H1 (cell line): ENCODE results near the gene KCNQ2. TPM values are rescaled to one million over a fixed set of nuclear protein-coding genes. Genes with fewer than 3 reads are reported as not detected.

Experiments used
- CTCF ChIA-PET: fragments of 300-600 bp; sonication (Branson Sonifier 250); formaldehyde crosslinking; loops from one replicate; lab custom pipeline; 2021; ENCODE audit not compliant: partially characterized antibody; lab: Charles Lee
- POLR2A ChIA-PET: fragments of 300-600 bp; sonication (Branson Sonifier 250); formaldehyde crosslinking; loops from one replicate; lab custom pipeline; 2021; ENCODE audit warnings: inconsistent platforms; ENCODE audit not compliant: partially characterized antibody; lab: Charles Lee
- DNase-seq, 2 experiments: peaks; one replicate each; pipeline versions ENCODE4 v3.0.0 to v3.0.0-alpha.2; 2010 to 2022; ENCODE audit warnings: low spot score in 2 of 2, low read depth in 1 of 2, mixed read lengths in 1 of 2
- FAIRE-seq: peaks from 2 replicates; lab custom pipeline; 2011; peaks lifted over from hg19 to GRCh38; lab: Jason Lieb, UNC
- H2AFZ ChIP-seq: 2 replicates; pipeline ENCODE4 v1.8.1; 2012; ENCODE audit warnings: low read length, inconsistent platforms
- H2AK5ac ChIP-seq: 2 replicates; pipeline ENCODE4 v1.6.1; 2013; ENCODE audit warnings: low read depth, low read length
- H2BK120ac ChIP-seq: replicated peaks from 2 replicates; pipeline ENCODE3; 2013; ENCODE audit warnings: low read depth, low read length, inconsistent platforms
- H2BK12ac ChIP-seq: 2 replicates; pipeline ENCODE4 v1.6.1; 2013; ENCODE audit warnings: low read depth, low read length
- H2BK15ac ChIP-seq: 2 replicates; pipeline ENCODE4 v1.6.1; 2013; ENCODE audit warnings: low read length
- H2BK20ac ChIP-seq: 2 replicates; pipeline ENCODE4 v1.6.1; 2013; ENCODE audit warnings: low read length
- H2BK5ac ChIP-seq: 2 replicates; pipeline ENCODE4 v1.6.1; 2013; ENCODE audit warnings: low read depth, low read length
- H3K14ac ChIP-seq: 2 replicates; pipeline ENCODE4 v1.6.1; 2013; ENCODE audit warnings: inconsistent platforms; ENCODE audit not compliant: insufficient read length
- H3K18ac ChIP-seq: 2 replicates; pipeline ENCODE4 v1.6.1; 2013; ENCODE audit warnings: low read length; ENCODE audit errors: extremely low read depth
- H3K23ac ChIP-seq: 2 replicates; pipeline ENCODE4 v1.6.1; 2013; ENCODE audit warnings: inconsistent platforms; ENCODE audit not compliant: insufficient read length
- H3K23me2 ChIP-seq: 2 replicates; pipeline ENCODE4 v1.6.1; 2013; ENCODE audit warnings: low read depth, low read length
- H3K27ac ChIP-seq: 2 replicates; pipeline ENCODE4 v1.6.1; 2011; ENCODE audit warnings: low read depth, low read length, inconsistent platforms
- H3K27me3 ChIP-seq, 4 experiments: replicated peaks in 1 of 4; 1 replicate in 1 of 4; 2 replicates in 3 of 4; pipeline versions ENCODE4 v1.6.1 to v1.8.1; 2011 to 2013; ENCODE audit warnings: low read length in 3 of 4, mild to moderate bottlenecking in 3 of 4, inconsistent platforms in 2 of 4, mixed read lengths in 2 of 4, moderate library complexity in 1 of 4; ENCODE audit not compliant: control insufficient read depth in 3 of 4, insufficient read depth in 3 of 4; ENCODE audit errors: extremely low read depth in 1 of 4
- H3K36me3 ChIP-seq, 4 experiments: 2 replicates each; pipeline versions ENCODE4 v1.6.1 to v1.8.1; 2011 to 2013; ENCODE audit warnings: mild to moderate bottlenecking in 4 of 4, low read length in 3 of 4, moderate library complexity in 2 of 4, control low read depth in 1 of 4, inconsistent platforms in 1 of 4; ENCODE audit not compliant: insufficient read depth in 4 of 4, control insufficient read depth in 2 of 4
- H3K4ac ChIP-seq: replicated peaks from 2 replicates; pipeline ENCODE3; 2013; ENCODE audit warnings: low read length, low read depth, mixed read lengths, inconsistent platforms; ENCODE audit not compliant: insufficient read length
- H3K4me1 ChIP-seq, 4 experiments: replicated peaks in 1 of 4; 1 replicate in 1 of 4; 2 replicates in 3 of 4; pipeline versions ENCODE4 v1.6.1 to v1.8.1; 2011 to 2013; ENCODE audit warnings: low read length in 3 of 4, inconsistent platforms in 2 of 4, mixed read lengths in 1 of 4; ENCODE audit not compliant: insufficient read depth in 4 of 4, control insufficient read depth in 3 of 4
- H3K4me2 ChIP-seq, 2 experiments: 2 replicates each; pipeline versions ENCODE4 v1.6.1 to v1.8.1; 2011 to 2013; ENCODE audit warnings: low read depth in 2 of 2, low read length in 2 of 2, control low read depth in 1 of 2, inconsistent platforms in 1 of 2, mild to moderate bottlenecking in 1 of 2; ENCODE audit not compliant: insufficient read depth in 1 of 2
- H3K4me3 ChIP-seq, 4 experiments: fragments of 200-600, 300-600 bp in 1 of 4; sonication (generic), shearing (Covaris generic), sonication (Bioruptor Twin) in 1 of 4; 2 replicates each; pipeline versions ENCODE4 v1.5.1 to v1.8.1; 2011 to 2016; ENCODE audit warnings: low read length in 4 of 4, low read depth in 3 of 4, control low read depth in 2 of 4, inconsistent platforms in 2 of 4, mild to moderate bottlenecking in 2 of 4, mixed read lengths in 1 of 4, moderate library complexity in 1 of 4; ENCODE audit not compliant: insufficient read depth in 2 of 4; ENCODE audit errors: extremely low read depth in 1 of 4
- H3K56ac ChIP-seq: replicated peaks from 2 replicates; pipeline ENCODE3; 2013; ENCODE audit warnings: low read depth, mild to moderate bottlenecking, mixed read lengths, low read length, inconsistent platforms; ENCODE audit not compliant: insufficient read length
- H3K79me1 ChIP-seq: 2 replicates; pipeline ENCODE4 v1.6.1; 2013; ENCODE audit warnings: low read depth, low read length, control low read depth
- H3K79me2 ChIP-seq, 2 experiments: 2 replicates each; pipeline versions ENCODE4 v1.6.1 to v1.8.1; 2012 to 2013; ENCODE audit warnings: low read length in 2 of 2, mild to moderate bottlenecking in 2 of 2, inconsistent platforms in 1 of 2; ENCODE audit not compliant: insufficient read depth in 2 of 2, control insufficient read depth in 1 of 2
- H3K9ac ChIP-seq, 4 experiments: replicated peaks in 1 of 4; 1 replicate in 1 of 4; 2 replicates in 3 of 4; pipeline versions ENCODE4 v1.6.1 to v1.8.1; 2011 to 2013; ENCODE audit warnings: low read depth in 3 of 4, low read length in 3 of 4, control low read depth in 2 of 4, mild to moderate bottlenecking in 2 of 4, moderate library complexity in 2 of 4, inconsistent platforms in 1 of 4; ENCODE audit errors: extremely low read depth in 1 of 4
- H3K9me3 ChIP-seq, 2 experiments: 2 replicates each; pipeline versions ENCODE4 v1.6.1 to v1.8.1; 2012 to 2013; ENCODE audit warnings: mild to moderate bottlenecking in 2 of 2, moderate library complexity in 2 of 2, control low read depth in 1 of 2, inconsistent platforms in 1 of 2, low read depth in 1 of 2, low read length in 1 of 2, mixed read lengths in 1 of 2; ENCODE audit not compliant: insufficient read depth in 2 of 2
- H4K20me1 ChIP-seq, 2 experiments: replicated peaks in 1 of 2; 2 replicates each; pipeline versions ENCODE3 to v1.8.1; 2011 to 2013; ENCODE audit warnings: inconsistent platforms in 2 of 2, low read length in 2 of 2, mild to moderate bottlenecking in 1 of 2; ENCODE audit not compliant: insufficient read depth in 2 of 2, control insufficient read depth in 1 of 2
- H4K5ac ChIP-seq: 2 replicates; pipeline ENCODE4 v1.6.1; 2013; ENCODE audit warnings: low read length, low read depth, mixed read lengths, inconsistent platforms; ENCODE audit not compliant: insufficient read length
- H4K8ac ChIP-seq: 2 replicates; pipeline ENCODE4 v1.8.0; 2013; ENCODE audit warnings: mild to moderate bottlenecking, moderate library complexity, low read length, inconsistent platforms; ENCODE audit not compliant: insufficient read depth; ENCODE audit errors: extremely low read depth
- H4K91ac ChIP-seq: replicated peaks from 2 replicates; pipeline ENCODE3; 2013; ENCODE audit warnings: low read length, mixed read lengths, inconsistent platforms; ENCODE audit not compliant: insufficient read length
- KDM1A ChIP-seq: fragments of 200-600, 300-600 bp; sonication (generic); IDR thresholded peaks from 2 replicates; pipeline ENCODE4 v1.7.1; 2016; ENCODE audit warnings: mild to moderate bottlenecking, low read length, borderline replicate concordance
- SIRT6 ChIP-seq: IDR thresholded peaks from one replicate; pipeline ENCODE4 v1.7.1; 2012; ENCODE audit warnings: low read length, inconsistent platforms
- WGBS, 2 experiments: shearing (Covaris generic) in 1 of 2; methylation state at CpG; one replicate each; pipeline versions ENCODE4 v1.1.6 to v1.1.7; 2013 to 2015; ENCODE audit warnings: low lambda C conversion rate in 2 of 2, mixed read lengths in 2 of 2, inconsistent platforms in 1 of 2, low coverage in 1 of 2, missing lambda C conversion rate in 1 of 2; ENCODE audit not compliant: insufficient replicate concordance in 2 of 2, insufficient coverage in 1 of 2, insufficient read length in 1 of 2; ENCODE audit errors: extremely low coverage in 1 of 2, missing lambda C conversion rate in 1 of 2; 5-methylcytosine and 5-hydroxymethylcytosine counted together
- polyA plus RNA-seq, 7 experiments: library from polyadenylated mRNA; depleted of rRNA in 3 of 7; stranded (reverse) in 5 of 7; unstranded in 2 of 7; fragments of >200 nt in 5 of 7; fragments of 200-250 nt in 2 of 7; gene quantifications; 1 replicate in 5 of 7; 2 replicates in 1 of 7; 4 replicates in 1 of 7; pipeline versions ENCODE4 v1.2.1 to v1.2.3, GENCODE V29; 2011 to 2013; ENCODE audit warnings: missing spikeins in 2 of 7, mixed read lengths in 2 of 7
- total RNA-seq: library from RNA; stranded (reverse); fragmentation: NEBNext Ultra II Directional; extraction: Animal tissue kit (Norgen Biotek cat#: 25700); gene quantifications from 2 replicates; pipeline ENCODE4 v1.2.1, GENCODE V29; 2021

Gene KCNQ2
- total and polyA plus RNA-seq, 2 of the 8 experiments (the other 6 are each of a cell fraction or from before 2014, with no cell fraction given) = 82.6 to 243 TPM

DNA sequence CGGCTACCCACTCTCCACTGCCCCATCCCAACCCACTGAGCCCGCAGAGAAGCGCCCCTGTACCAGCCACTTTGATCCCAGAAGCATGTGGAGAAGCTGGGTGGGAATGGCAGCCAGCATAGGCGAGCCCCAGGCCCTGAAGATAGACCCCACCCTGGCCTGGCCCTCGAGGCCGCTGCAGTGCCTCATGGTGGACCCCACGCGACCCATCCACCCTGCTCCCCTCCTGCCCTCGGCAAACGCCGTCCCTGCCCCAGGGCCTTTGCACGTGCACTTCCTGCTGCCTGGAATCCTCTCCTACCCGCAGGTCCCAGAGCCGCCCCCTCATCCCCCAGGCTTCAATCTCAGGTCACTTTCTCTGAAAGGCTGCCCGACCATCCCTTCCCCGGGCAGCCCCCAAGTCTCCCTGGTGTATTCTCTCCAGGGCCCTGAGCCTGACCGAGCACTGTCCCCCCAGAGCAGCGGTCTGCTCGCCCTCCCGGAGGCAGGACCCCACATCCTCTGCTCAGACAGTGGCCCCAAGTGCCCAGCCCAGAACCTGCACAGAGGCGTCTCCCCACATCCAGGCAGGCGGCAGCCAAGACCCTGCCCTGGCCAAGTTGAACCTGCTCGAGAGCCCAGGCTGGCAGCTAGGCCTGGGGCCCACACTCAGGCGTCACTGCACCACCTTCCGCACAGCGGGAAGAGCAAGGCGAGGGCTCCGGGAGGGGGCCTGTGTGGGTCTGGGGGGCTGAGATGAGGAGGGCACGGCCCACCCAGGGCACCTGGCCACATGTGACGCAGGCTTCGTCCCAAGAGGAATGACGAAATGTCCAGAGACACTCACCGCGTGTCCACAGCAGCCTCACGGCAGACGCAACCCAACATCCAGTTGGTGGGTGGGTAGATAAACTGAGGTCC, 14.0 kb downstream of the KCNQ2 start:
- Histone ChIP-seq H4K20me1 (peaks cover 24 to 39% of the 10 kb centered on the region in 2 experiments), H2BK120ac (no peak overlapping the region), H3K79me2 (peaks cover 0 to 55% of the 10 kb centered on the region in 2 experiments; a peak in 3 of 4 replicates), H3K4me2 (no peak overlapping the region), H3K9ac (no peak overlapping the region), H4K5ac (no peak overlapping the region), H3K4ac (no peak overlapping the region)
- no peak for FAIRE-seq
- CTCF ChIA-PET = interaction anchor here (0.6 to 1.4 kb wide), 3 partner anchors 25 to 79 kb away, joined by 3 read pairs; no protein-coding TSS in a partner anchor
- TF ChIP-seq KDM1A (peak; percentile 70; the same call in 1 of the 2 replicates), SIRT6 (no peak)
- TF ChIP-seq, all 59 proteins: peak for 1
- POLR2A ChIA-PET = interaction anchor here (1.2 kb wide), 1 partner anchor 12 kb away, joined by 4 read pairs; no protein-coding TSS in a partner anchor
- no peak overlapping the region for H2BK15ac ChIP-seq
- 0 out of 2 replicates have a peak overlapping the region, but pooled peaks have one; percentile 12 for H2BK5ac ChIP-seq
- no peak overlapping the region; the same call in 1 of the 2 replicates for H4K8ac ChIP-seq
- no peaks in the 10 kb centered on the region for H3K27me3 ChIP-seq
- WGBS, 2 experiments = 89% methylated on average over 36 of the region's 36 CpGs; no CpG with 5 or more reads in 1 of the 2 experiments
- H2AFZ ChIP-seq = no peak overlapping the region
- H3K36me3 ChIP-seq = peaks cover 0 to 5% (median 0%) of the 10 kb centered on the region in 4 experiments; a peak in 1 of 8 replicates
- no peak overlapping the region for H3K27ac ChIP-seq
- no peaks in the 10 kb centered on the region for H3K23me2 ChIP-seq
- H3K79me1 ChIP-seq = peaks cover 44% of the 10 kb centered on the region
- H3K18ac ChIP-seq = no peak overlapping the region
- no peak for DNase-seq
- H2AK5ac ChIP-seq = no peak overlapping the region
- H3K23ac ChIP-seq = no peak overlapping the region
- H3K56ac ChIP-seq = no peak overlapping the region
- no peak overlapping the region for H2BK20ac ChIP-seq
- H3K4me1 ChIP-seq = peaks cover 0 to 22% (median 17%) of the 10 kb centered on the region in 4 experiments; a peak in 5 of 7 replicates
- no peak overlapping the region for H2BK12ac ChIP-seq
- H3K14ac ChIP-seq = no peak overlapping the region
- no peak overlapping the region for H3K4me3 ChIP-seq
- H3K9me3 ChIP-seq = no peaks in the 10 kb centered on the region
- no peak overlapping the region for H4K91ac ChIP-seq
